Stimulated activated CD8-positive, alpha-beta memory T cell treated with anti-CD3 and anti-CD28 coated beads, Interleukin-7, amount 100 ng/mL, for 24 hours (primary cell): ENCODE measurements around the gene PDE6B.
"Not testable (repeated sequence)": the region's sequence is repeated elsewhere in the genome, so short reads cannot be mapped to it uniquely, and the experiment has no call there.

Experiments
- DNase-seq: peaks from one replicate; pipeline ENCODE4 v3.0.0-alpha.2; 2020; ENCODE audit warnings: low read depth

PDE6B gene

GRCh38 chr4:683247-683897, 58.0 kb downstream of the PDE6B start:
- DNase-seq, result no peak

DNA sequence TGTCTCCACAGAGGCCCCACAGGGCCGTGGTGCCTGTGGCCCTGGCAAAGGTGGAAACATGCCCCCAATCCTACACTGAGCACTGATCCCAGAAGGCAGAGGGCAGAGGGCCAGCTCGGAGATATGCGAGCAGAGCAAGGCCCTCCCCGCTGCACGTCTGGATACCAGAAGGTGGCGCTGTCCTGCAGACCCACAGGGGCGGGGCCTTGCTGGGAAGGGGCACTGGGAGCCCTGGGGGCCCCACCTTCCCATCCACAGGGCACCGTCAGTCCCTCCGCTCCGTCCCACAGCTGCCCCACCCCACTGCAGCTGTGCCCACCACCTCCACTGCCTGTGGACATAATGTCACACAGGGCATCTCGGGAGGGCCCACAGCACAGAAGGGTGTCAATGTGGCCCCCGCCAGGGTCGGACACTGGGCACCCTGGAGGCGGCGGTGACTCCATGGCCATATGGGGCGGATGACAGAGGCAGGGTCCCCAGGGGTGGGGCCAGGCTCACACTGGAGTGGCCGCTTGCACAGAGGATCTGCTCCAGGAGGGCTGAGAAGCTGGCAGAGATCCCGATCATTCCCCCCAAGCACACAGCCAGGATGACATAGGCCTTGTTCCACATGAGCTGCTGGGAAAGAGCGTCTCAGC, 58.7 kb downstream of the PDE6B start:
- no peak for DNase-seq

GRCh38 chr4:684623-685327, 59.4 kb downstream of the PDE6B start:
- DNase-seq, result no peak

- no peak for DNase-seq
Measured at GRCh38 chr4:685679-686412, 60.5 kb downstream of the PDE6B start.

DNA sequence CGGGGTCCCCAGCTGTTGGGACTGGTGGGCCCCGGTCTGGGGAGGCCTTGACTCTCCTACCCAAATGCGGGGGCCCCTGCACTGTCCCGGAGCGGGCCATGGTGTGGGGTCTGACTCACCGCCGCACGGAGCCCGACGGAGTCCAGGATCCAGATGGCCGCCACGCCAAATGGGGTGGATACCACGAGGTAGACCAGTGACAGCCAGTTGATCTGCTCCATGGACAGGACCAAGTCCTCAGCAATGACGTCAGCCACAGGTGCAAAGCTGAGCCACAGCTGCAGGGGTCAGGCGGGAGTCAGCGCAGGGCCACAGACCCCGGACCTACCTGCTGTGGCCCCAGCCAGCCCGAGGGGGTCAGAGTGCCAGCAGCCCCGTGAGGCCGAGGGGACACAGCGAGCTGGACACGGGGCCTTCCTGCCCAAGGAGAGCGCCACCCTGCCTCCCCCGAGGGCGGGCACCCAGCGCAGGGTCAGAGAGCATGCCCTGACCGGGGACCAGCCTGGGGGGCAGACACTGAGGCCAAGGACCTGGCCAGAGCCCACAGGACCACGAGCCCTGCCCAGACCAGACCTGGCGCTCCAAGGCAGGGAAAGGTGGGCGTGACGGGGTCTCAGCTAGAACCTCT, 61.2 kb downstream of the PDE6B start:
- DNase-seq, result no peak

DNA sequence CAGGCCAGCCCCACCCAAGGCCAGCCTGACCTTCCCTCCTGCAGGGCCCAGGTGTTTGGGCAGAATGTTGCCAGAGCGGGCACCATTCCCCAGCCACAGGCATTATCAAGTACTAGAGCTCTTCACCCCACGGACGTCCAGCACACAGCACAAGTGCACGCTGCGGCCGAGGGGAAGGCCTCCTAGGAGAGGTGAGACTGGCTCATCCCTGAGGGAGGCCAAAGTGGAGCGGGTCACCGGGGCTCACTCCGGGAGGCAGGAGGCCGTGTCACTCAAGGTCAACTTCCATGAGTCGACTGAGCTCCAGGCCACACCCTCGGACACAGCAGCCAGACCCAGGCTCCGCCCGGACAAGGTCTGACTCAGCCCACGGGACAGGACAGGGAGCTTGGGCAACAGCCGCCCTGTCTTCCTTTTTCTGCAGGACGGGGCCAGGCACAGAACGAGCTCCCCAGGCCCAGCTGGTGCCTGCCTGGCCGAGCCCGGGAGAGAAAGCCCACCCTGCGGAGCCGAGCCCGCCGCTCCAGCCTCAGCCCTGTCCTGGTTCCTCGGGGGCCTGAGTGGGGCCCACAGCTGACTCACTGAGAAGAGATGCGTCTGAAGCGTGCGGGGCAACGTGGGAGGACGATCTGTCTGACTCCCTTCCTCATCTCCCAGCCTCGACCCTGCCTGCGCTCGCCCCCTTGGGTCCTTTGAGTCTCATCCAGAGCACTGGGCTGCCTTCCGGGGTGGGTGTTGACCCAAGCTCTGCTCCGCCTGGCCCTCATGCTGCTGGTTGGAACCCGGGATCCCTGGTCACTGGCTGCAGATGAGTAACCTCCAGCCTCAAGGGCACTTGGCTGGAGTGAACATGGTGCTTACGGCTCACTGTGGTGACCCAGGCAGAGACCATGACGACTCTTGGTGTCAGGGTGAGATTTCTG, 61.9 kb downstream of the PDE6B start:
- no peak for DNase-seq

GRCh38 chr4:687971-688853, 62.8 kb downstream of the PDE6B start:
- no peak for DNase-seq

DNA sequence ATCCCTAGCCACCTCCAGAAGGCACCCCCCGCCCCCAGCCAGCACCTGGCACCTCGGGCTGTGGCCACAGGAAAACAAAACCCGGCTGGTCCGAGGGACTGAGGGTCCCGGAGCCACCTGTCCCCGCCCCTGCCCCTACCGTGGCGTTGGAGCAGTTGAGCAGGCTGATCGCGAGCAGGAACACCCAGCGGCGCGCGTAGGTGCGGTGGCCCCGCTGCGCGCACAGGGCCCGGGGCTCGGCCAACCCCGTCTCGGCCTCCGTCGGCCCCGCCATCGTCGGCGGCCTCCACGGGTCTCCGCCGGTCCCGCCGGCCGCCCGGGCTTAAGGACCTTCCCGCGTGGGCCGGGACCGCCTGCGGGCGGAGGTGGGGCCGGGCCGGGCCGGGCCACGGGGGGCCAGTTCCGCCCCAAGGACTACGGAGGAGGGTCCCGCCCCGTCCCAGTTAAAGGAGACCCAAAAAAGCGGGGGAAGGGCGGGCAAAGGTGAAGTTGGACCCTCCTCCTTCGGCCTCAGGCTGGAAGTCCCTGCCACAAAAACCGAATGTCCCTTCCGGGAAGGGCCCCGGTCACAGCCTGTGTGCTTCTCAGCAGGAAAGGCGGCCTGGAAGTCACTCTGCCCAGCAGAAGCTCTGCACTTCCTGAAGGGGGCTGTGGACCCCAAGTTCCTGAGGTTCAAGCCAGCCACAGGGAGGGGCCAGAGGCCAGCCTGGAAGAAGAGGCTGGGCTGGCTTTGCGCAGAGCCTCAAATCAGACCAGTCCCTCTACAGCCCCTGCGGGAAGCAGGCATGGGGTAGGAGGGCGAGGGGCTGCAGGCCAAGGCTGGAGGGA, 63.7 kb downstream of the PDE6B start, which contains the start of gene SLC49A3:
Gene SLC49A3 (minus strand): TSS at position 298 of the 828 bp plus-strand sequence. CDS start 24 bp downstream, at position 274.
- no peak for DNase-seq

- DNase-seq, result no peak
Measured at GRCh38 chr4:689723-690122, 64.3 kb downstream of the PDE6B start.

GRCh38 chr4:692771-693554, 67.6 kb downstream of the PDE6B start:
- no peak for DNase-seq

- DNase-seq, result not testable (repeated sequence)
Measured at GRCh38 chr4:694341-694940, 69.1 kb downstream of the PDE6B start.

GRCh38 chr4:699816-700580, 74.6 kb downstream of the PDE6B start:
- no peak for DNase-seq

DNA sequence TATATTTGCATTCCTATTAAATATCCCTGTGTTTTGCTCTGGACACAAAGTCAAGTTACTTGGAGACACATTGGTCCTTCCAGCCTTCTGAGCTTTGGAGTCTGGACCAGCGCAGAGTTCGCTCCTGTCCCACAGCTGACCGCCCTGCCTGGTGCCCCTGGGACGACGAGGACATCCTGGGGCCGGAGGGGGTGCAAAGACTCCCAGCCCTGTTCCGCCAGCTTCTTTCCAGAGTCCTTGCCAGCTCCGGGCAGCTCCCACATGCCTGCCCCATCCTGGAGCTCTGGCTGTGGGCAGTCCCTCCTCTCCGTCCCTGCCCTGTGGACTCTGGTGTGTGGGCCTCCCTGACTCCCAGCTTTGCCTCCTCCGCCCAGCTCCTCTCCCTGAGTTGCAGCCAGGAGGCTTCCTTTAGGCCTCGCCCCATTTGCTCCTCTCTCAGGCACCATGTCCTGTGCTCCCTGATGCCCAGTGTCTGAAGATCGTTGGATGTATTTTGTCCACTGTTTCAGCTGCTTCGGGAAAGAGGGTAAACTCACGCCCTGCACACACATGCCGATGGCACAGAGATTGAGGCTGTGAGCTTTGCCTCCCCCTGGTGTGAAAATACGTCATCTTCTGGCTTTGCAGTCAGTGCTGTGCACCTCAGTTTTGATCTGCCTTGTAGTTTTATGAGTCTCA, 75.4 kb downstream of the PDE6B start:
- no peak for DNase-seq

GRCh38 chr4:702618-703048, 77.3 kb downstream of the PDE6B start:
- DNase-seq, result no peak

DNA sequence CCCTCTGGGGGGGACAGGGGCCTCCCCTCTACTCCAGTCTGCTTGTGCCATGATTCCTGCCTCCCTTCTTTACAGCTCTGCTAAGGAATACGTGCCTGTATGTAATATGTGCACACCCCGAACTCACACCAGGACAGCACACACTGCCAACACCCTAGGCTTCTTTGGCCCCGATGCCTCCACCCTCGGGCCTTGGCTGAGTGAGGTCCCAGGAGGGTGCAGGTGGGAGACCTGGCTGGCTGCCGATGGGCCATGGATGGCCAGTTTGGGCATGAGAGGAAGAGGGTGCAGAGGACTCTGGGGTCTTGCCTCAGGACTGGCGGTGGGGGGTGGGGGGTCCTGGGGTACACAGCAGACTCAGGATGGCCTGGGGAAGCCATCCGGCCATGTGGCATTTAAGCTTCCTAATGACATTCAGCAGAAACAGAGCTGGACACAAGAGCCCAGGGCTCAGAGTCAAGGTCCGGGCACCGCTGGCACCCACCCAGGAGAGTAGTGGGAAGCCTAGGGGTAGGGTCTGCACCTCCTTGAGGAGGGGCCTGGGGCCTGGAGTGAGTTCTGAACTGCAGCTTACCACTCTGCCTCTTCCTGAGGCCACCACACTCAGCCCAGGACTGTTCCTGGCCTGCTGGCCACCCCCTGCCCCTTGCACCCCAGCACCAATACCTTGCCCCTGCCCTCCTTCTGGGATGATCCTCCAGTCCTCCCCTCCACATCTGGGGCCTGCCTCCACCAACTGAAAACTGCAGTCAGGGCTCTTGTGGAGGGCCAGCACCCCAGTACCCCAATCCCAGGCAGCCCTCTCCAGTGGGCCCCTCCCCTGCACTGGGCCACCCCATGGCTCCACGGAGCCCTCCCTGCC, 78.2 kb downstream of the PDE6B start:
- DNase-seq, result no peak
